Upper lobe of left lung (tissue), 4 donors: ENCODE results near the gene TRPC4.

ENCODE experiments used
- EP300 ChIP-seq, 4 donors: sonication (generic); formaldehyde crosslinking; IDR thresholded peaks; one replicate each; pipeline ENCODE4 v1.5.1; 2017; ENCODE audit warnings: antibody characterized with exemption in 4 of 4, control low read depth in 2 of 4
- POLR2A ChIP-seq, 4 donors: fragments of 450-650 bp; IDR thresholded peaks; one replicate each; pipeline ENCODE4 v1.5.1; 2016 to 2017; ENCODE audit warnings: antibody characterized with exemption in 4 of 4, mild to moderate bottlenecking in 2 of 4
- TF ChIP-seq, protein P1 (sequence below), 6 experiments: fragments of 450-650 bp in 4 of 6; fragments of 200-600 bp in 2 of 6; sonication (generic) in 2 of 6; IDR thresholded peaks; one replicate each; pipeline ENCODE4 v1.5.1; 2016 to 2019; ENCODE audit warnings: antibody characterized with exemption in 6 of 6

DNA sequence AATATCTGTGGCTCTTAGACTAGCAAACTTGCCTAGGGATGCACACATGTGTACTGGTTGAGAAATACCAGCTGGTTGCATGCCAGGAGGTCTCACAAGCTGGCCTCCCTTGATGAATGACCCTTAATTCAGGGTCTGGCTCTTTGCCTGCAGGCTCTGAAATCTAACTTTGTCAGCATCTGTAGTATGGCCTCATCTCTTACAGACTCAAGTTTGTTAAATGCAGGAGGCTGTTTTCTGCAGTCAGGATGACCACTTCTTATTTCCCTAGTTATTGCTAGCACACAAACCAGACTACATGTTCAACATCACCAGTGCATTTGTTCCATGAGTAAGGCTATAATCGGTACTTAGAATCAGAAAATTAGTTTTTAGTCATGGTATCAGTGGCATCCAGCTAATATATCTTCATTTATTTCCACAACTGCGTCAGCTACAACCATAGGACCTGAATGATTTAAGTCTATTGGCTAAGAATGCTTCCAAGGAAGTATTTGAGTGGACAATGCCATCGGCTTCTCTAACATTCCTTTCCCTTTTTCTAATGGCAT, 247.7 kb downstream of the TRPC4 start:
- TF ChIP-seq, protein P1, sequence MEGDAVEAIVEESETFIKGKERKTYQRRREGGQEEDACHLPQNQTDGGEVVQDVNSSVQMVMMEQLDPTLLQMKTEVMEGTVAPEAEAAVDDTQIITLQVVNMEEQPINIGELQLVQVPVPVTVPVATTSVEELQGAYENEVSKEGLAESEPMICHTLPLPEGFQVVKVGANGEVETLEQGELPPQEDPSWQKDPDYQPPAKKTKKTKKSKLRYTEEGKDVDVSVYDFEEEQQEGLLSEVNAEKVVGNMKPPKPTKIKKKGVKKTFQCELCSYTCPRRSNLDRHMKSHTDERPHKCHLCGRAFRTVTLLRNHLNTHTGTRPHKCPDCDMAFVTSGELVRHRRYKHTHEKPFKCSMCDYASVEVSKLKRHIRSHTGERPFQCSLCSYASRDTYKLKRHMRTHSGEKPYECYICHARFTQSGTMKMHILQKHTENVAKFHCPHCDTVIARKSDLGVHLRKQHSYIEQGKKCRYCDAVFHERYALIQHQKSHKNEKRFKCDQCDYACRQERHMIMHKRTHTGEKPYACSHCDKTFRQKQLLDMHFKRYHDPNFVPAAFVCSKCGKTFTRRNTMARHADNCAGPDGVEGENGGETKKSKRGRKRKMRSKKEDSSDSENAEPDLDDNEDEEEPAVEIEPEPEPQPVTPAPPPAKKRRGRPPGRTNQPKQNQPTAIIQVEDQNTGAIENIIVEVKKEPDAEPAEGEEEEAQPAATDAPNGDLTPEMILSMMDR (IDR thresholded peaks at IDR 0.05): no peak
- TF ChIP-seq POLR2A (IDR thresholded peaks at IDR 0.05): no peak
- TF ChIP-seq EP300 (IDR thresholded peaks at IDR 0.05): no peak
